Peyer's patch (tissue), 4 donors: ENCODE data around the gene FAR2.

Source experiments
- CTCF ChIP-seq, 6 experiments: fragments of 450-650 bp in 4 of 6; fragments of 200-600 bp in 2 of 6; sonication (generic) in 1 of 6; IDR thresholded peaks; one replicate each; pipeline ENCODE4 v1.5.1; 2017 to 2019; ENCODE audit warnings: antibody characterized with exemption in 6 of 6, mild to moderate bottlenecking in 3 of 6, moderate library complexity in 1 of 6
- POLR2A ChIP-seq, 2 donors: fragments of 450-650 bp; IDR thresholded peaks; one replicate each; pipeline ENCODE4 v1.5.1; 2017; ENCODE audit warnings: antibody characterized with exemption in 2 of 2, mild to moderate bottlenecking in 2 of 2, moderate library complexity in 2 of 2

GRCh38 chr12:29229937-29230336, 80.9 kb downstream of the FAR2 start:
- TF ChIP-seq POLR2A (IDR thresholded peaks at IDR 0.05): no peak
- no peak for TF ChIP-seq CTCF (IDR thresholded peaks at IDR 0.05)
